CD4-positive, CD25-positive, alpha-beta regulatory T cell (primary cell): ENCODE measurements around the gene HOXA10. TPM values are rescaled to one million over a fixed set of nuclear protein-coding genes. Genes with fewer than 3 reads are reported as not detected.

ENCODE experiments used
- ATAC-seq, 2 donors: fragments of 150-1000 bp; cut with Tn5 transposase; one replicate each; pipeline ENCODE4 v1.10.0; 2021; ENCODE audit warnings: low read depth in 2 of 2, moderate number of reproducible peaks in 2 of 2, moderate library complexity in 1 of 2
- DNase-seq, 3 donors: peaks; one replicate each; pipeline versions ENCODE4 v3.0.0 to v3.0.0-alpha.2; 2012 to 2022; ENCODE audit warnings: mixed read lengths in 1 of 3
- H3K27ac ChIP-seq: one replicate; pipeline ENCODE4 v1.7.0; 2013; ENCODE audit warnings: mild to moderate bottlenecking, low read length; ENCODE audit not compliant: insufficient read depth, poor library complexity, severe bottlenecking
- H3K27me3 ChIP-seq: one replicate; pipeline ENCODE4 v1.7.0; 2013; ENCODE audit warnings: low read length; ENCODE audit not compliant: control insufficient read depth, insufficient read depth
- H3K36me3 ChIP-seq: one replicate; pipeline ENCODE4 v1.7.0; 2013; ENCODE audit warnings: mild to moderate bottlenecking, low read length, moderate library complexity; ENCODE audit not compliant: control insufficient read depth, insufficient read depth
- H3K4me1 ChIP-seq: 2 replicates; pipeline ENCODE4 v1.7.0; 2013; ENCODE audit warnings: mild to moderate bottlenecking, low read length; ENCODE audit not compliant: insufficient read depth, control insufficient read depth, poor library complexity, severe bottlenecking
- H3K4me3 ChIP-seq: one replicate; pipeline ENCODE4 v1.7.0; 2013; ENCODE audit warnings: low read depth, mild to moderate bottlenecking, low read length, moderate library complexity
- H3K9me3 ChIP-seq, 2 experiments: 1 replicate in 1 of 2; 2 replicates in 1 of 2; pipeline ENCODE4 v1.7.0; 2013; ENCODE audit warnings: low read length in 2 of 2, mild to moderate bottlenecking in 1 of 2, moderate library complexity in 1 of 2; ENCODE audit not compliant: control insufficient read depth in 2 of 2
- H3K27ac Mint-ChIP-seq, 3 donors: one replicate each; pipeline ENCODE4 v1.8.0; 2020 to 2022; ENCODE audit warnings: mild to moderate bottlenecking in 3 of 3, mixed read lengths in 3 of 3, moderate library complexity in 2 of 3
- H3K27me3 Mint-ChIP-seq: one replicate; pipeline ENCODE4 v1.8.0; 2022; ENCODE audit warnings: mild to moderate bottlenecking, mixed read lengths
- H3K36me3 Mint-ChIP-seq: one replicate; pipeline ENCODE4 v1.8.0; 2020; ENCODE audit warnings: mixed read lengths
- H3K4me1 Mint-ChIP-seq, 4 donors: one replicate each; pipeline ENCODE4 v1.8.0; 2020 to 2022; ENCODE audit warnings: mixed read lengths in 4 of 4, mild to moderate bottlenecking in 1 of 4
- H3K4me3 Mint-ChIP-seq, 4 donors: one replicate each; pipeline ENCODE4 v1.8.0; 2020 to 2022; ENCODE audit warnings: mild to moderate bottlenecking in 4 of 4, mixed read lengths in 4 of 4, moderate library complexity in 3 of 4
- H3K9me3 Mint-ChIP-seq, 7 donors: one replicate each; pipeline ENCODE4 v1.8.0; 2020 to 2022; ENCODE audit warnings: mixed read lengths in 7 of 7, mild to moderate bottlenecking in 3 of 7, moderate library complexity in 2 of 7
- polyA plus RNA-seq, 4 donors: library from polyadenylated mRNA; unstranded; fragments of 300-500 nt; fragmentation: Illumina TruSeq; gene quantifications; one replicate each; pipeline ENCODE4 v1.2.3, GENCODE V29; 2021
- total RNA-seq: library from RNA; stranded (reverse); gene quantifications from one replicate; pipeline ENCODE4 v1.2.3, GENCODE V29; 2022

HOXA10 gene
- total and polyA plus RNA-seq, 5 donors from 2014 or later: 0.35 TPM; not detected in 4

DNA sequence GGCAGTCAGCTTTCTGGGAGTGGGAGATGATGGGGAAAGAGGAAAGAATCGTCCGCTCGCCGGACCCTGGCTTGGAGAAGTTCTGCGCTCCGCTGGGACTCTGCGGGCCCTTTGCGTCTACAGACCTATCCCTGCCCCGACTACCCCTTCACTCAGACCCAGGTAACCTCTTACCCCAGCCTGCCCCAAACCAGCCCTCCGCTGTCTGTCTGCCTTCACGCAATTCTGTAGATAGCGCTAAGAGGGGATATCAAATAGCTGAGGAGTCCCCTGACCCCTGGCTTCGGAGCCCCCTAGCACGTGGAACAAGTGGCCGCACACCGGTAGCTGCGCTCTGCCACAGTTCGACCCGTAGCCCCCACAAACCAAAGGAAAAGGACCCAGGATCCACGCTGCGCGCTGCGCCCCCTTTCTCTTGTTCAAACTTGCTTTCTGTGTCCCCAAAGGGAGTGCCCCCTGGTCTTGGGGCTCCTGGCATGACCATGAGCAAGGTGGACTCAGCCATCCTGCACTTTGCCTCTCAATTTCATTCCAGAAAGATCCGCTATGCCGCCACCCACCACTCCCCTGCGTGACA is 50.6 kb downstream of the HOXA10 start:
- no peak overlapping the region for H3K27ac ChIP-seq
- H3K36me3 ChIP-seq: no peaks in the 10 kb centered on the region
- H3K4me1 ChIP-seq: no peaks in the 10 kb centered on the region
- H3K9me3 ChIP-seq: no peaks in the 10 kb centered on the region
- Mint-ChIP-seq H3K9me3 (peaks cover 0 to 2% (median 0%) of the 10 kb centered on the region in 7 donors), H3K36me3 (no peaks in the 10 kb centered on the region), H3K27me3 (peaks cover 37% of the 10 kb centered on the region), H3K4me1 (no peaks in the 10 kb centered on the region), H3K4me3 (no peak overlapping the region), H3K27ac (no peak overlapping the region)
- peaks cover 13% of the 10 kb centered on the region for H3K27me3 ChIP-seq
- no peak for ATAC-seq
- no peak for DNase-seq
- no peak overlapping the region for H3K4me3 ChIP-seq

- Histone ChIP-seq H3K36me3 (no peaks in the 10 kb centered on the region), H3K4me1 (no peaks in the 10 kb centered on the region), H3K4me3 (no peak overlapping the region), H3K9me3 (no peaks in the 10 kb centered on the region), H3K27me3 (peaks cover 10% of the 10 kb centered on the region), H3K27ac (no peak overlapping the region)
- Mint-ChIP-seq H3K27me3 (peaks cover 38% of the 10 kb centered on the region), H3K4me1 (no peaks in the 10 kb centered on the region), H3K9me3 (peaks cover 0 to 2% (median 0%) of the 10 kb centered on the region in 7 donors), H3K4me3 (no peak overlapping the region), H3K36me3 (no peaks in the 10 kb centered on the region), H3K27ac (no peak overlapping the region)
- DNase-seq (no peak), ATAC-seq (no peak)
These were observed 51.1 kb downstream of the HOXA10 start for GRCh38 chr7:27123007-27123476.

- Mint-ChIP-seq H3K36me3 (no peaks in the 10 kb centered on the region), H3K4me1 (no peaks in the 10 kb centered on the region), H3K9me3 (no peaks in the 10 kb centered on the region), H3K4me3 (no peak overlapping the region), H3K27me3 (peaks cover 35% of the 10 kb centered on the region), H3K27ac (no peak overlapping the region)
- peaks cover 3% of the 10 kb centered on the region for H3K27me3 ChIP-seq
- no peaks in the 10 kb centered on the region for H3K4me1 ChIP-seq
- H3K36me3 ChIP-seq: no peaks in the 10 kb centered on the region
- DNase-seq: no peak
- no peak for ATAC-seq
- H3K27ac ChIP-seq: no peak overlapping the region
- H3K9me3 ChIP-seq: no peaks in the 10 kb centered on the region
- no peak overlapping the region for H3K4me3 ChIP-seq
These were observed 51.8 kb downstream of the HOXA10 start for GRCh38 chr7:27122077-27122910.

DNA sequence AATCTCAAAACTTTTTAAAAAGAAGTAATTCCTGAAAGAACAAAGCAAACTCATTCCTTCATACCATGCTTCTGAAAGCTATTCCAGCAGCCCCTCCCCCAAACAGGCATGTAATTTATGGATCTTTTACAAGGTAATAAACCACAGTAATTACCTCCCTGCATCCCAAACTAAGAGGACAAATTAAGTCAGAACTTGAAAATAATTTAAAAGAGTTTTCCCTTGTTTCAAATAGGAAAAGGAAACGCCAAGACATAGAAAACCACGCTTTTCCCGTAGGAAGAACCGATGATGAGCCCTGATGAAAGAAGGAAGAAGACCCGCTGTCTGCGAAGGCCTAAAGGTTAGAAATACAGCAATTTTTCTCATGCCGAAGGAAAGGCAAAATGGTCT is 52.4 kb downstream of the HOXA10 start:
- no peaks in the 10 kb centered on the region for H3K4me1 Mint-ChIP-seq
- H3K4me3 Mint-ChIP-seq: no peak overlapping the region
- H3K27ac ChIP-seq: no peak overlapping the region
- no peaks in the 10 kb centered on the region for H3K4me1 ChIP-seq
- H3K27me3 ChIP-seq: no peaks in the 10 kb centered on the region
- H3K9me3 ChIP-seq: no peaks in the 10 kb centered on the region
- peaks cover 33% of the 10 kb centered on the region for H3K27me3 Mint-ChIP-seq
- no peaks in the 10 kb centered on the region for H3K36me3 Mint-ChIP-seq
- no peak overlapping the region for H3K27ac Mint-ChIP-seq
- no peaks in the 10 kb centered on the region for H3K9me3 Mint-ChIP-seq
- no peaks in the 10 kb centered on the region for H3K36me3 ChIP-seq
- ATAC-seq (no peak), DNase-seq (no peak)
- no peak overlapping the region for H3K4me3 ChIP-seq

Other genes starting within 250 kb of the HOXA10 start
- 1.4 TPM for gene HOXA1, start 78.3 kb downstream of the HOXA10 start, total RNA-seq
- gene HOXA1, start 78.3 kb downstream of the HOXA10 start, polyA plus RNA-seq: 1 to 10 TPM in 1 of 4 donors, under 1 TPM in 3; 0.49 to 1.1 (median 0.68) TPM
- not detected for gene HOXA2, start 71.6 kb downstream of the HOXA10 start, total RNA-seq
- gene HOXA2, start 71.6 kb downstream of the HOXA10 start, polyA plus RNA-seq: under 1 TPM in 2 of 4 donors, not detected in 2; 0.11 to 0.31 TPM
- gene HOXA4, start 43.6 kb downstream of the HOXA10 start, total RNA-seq: not detected
- gene HOXA4, start 43.6 kb downstream of the HOXA10 start, polyA plus RNA-seq: under 1 TPM in 2 of 4 donors, not detected in 2; 0.13 to 0.18 TPM
- gene HOXA5, start 30.6 kb downstream of the HOXA10 start, total RNA-seq: not detected
- gene HOXA5, start 30.6 kb downstream of the HOXA10 start, polyA plus RNA-seq: not detected
- gene HOXA6, start 26.5 kb downstream of the HOXA10 start, total RNA-seq: not detected
- not detected for gene HOXA6, start 26.5 kb downstream of the HOXA10 start, polyA plus RNA-seq
- gene HOXA3, start 21.7 kb downstream of the HOXA10 start, total RNA-seq: not detected
- gene HOXA3, start 21.7 kb downstream of the HOXA10 start, polyA plus RNA-seq: under 1 TPM in 1 of 4 donors, not detected in 3; 0.13 TPM
- not detected for gene HOXA7, start 17.6 kb downstream of the HOXA10 start, total RNA-seq
- gene HOXA7, start 17.6 kb downstream of the HOXA10 start, polyA plus RNA-seq: not detected
- gene HOXA9, start 8.8 kb downstream of the HOXA10 start, total RNA-seq: 1.1 TPM
- under 1 TPM in 1 of 4 donors, not detected in 3; 0.20 TPM for gene HOXA9, start 8.8 kb downstream of the HOXA10 start, polyA plus RNA-seq
- gene HOXA11, start 10.9 kb upstream of the HOXA10 start, total RNA-seq: not detected
- not detected for gene HOXA11, start 10.9 kb upstream of the HOXA10 start, polyA plus RNA-seq
- gene HOXA13, start 25.8 kb upstream of the HOXA10 start, total RNA-seq: not detected
- not detected for gene HOXA13, start 25.8 kb upstream of the HOXA10 start, polyA plus RNA-seq
- gene EVX1, start 68.5 kb upstream of the HOXA10 start, total RNA-seq: not detected
- not detected for gene EVX1, start 68.5 kb upstream of the HOXA10 start, polyA plus RNA-seq